ENCODE data around the gene POLR2F.

Gene POLR2F

DNA sequence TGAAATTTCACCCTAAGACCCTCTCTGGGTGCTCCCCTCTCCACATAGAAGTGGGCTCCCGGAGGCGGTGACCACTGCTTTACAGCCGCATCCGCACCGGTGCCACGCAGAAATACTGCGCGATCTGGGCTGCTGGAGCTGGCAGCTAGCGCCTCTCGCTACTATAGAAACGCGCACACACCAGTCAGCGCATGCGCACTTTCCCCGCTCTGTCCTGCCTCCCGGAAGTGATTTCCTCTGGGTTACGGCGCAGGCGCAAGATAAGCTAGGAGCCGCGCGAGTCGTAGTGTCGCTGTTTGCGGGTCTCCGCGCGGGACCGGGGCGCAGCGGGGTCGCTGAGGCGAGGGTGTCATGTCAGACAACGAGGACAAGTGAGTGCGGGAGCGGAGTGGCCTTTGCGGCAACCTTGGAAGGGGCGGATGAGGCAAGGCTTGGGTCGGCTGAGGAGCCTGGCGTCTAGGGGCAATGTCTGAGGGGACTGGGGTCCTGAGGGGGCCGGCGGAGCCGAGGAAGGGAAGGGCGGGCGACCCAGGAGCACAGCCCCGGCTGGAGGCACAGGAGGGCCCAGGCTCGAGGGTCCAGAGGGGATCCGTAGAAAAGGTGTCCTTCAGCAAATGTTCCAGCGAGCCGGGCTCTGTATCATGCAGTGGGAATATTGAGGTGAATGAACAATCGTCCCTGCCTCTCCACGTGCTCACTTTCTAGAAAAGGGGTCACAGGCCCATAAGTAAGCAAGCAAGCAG lies at the start of gene POLR2F, which contains the start of gene C22orf23:
Gene POLR2F (plus strand): TSS at position 263 of the 743 bp plus-strand sequence. CDS start 89 bp downstream, at position 352.
Gene C22orf23 (minus strand): TSS at position 165 of the 743 bp plus-strand sequence. CDS start 452 bp downstream, outside the sequence.
- in situ Hi-C loops (cut with HindIII; ENCODE audit: low sequenced_read_pairs), result no loop called here

DNA sequence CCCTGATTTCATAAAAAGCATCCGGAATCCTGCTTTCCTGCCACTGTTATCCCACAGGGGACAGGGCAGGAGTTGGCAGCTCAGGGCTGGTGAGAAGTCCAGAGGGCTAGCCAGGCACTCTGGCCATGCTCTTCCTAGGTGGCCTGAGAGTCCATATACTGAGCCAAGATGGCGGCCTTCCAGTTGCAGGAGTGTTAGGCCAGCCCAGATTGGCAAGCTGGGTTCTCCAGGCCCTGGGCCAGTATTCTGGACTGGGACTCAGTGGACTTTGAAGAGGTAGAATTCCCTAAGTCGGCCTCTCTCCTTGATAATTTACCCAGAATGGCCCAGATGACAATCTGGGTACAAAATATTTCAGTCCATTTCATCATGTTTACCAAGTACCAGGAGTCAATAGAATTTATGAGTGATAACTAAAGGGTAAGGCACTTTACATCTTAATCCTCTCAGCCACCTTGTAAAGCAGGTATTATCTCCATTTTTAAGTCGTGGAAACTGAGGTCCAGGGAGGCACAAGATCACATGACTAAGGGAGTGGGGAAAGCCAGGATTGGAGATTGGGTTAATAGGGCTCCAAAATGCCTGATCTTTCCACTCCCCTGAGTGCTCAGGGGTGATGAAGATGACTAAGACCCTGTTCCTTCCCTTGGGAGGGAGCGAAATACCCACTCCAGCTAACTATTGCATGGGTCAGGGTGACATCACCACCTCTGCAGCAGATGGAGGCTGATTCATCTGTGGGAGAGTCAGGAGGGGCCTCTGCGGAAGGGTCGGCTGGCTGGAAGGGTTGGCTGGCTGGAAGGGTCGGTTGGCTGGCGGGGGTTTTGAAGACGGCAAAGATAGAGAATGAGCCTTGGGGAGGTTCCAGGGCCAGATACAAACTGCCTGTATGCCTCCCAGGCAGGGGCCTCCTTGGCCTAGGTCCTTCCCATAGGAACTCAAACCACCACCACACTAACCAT lies 48.6 kb upstream of the POLR2F start:
- in situ Hi-C loops (cut with HindIII; ENCODE audit: low sequenced_read_pairs), result no loop called here

DNA sequence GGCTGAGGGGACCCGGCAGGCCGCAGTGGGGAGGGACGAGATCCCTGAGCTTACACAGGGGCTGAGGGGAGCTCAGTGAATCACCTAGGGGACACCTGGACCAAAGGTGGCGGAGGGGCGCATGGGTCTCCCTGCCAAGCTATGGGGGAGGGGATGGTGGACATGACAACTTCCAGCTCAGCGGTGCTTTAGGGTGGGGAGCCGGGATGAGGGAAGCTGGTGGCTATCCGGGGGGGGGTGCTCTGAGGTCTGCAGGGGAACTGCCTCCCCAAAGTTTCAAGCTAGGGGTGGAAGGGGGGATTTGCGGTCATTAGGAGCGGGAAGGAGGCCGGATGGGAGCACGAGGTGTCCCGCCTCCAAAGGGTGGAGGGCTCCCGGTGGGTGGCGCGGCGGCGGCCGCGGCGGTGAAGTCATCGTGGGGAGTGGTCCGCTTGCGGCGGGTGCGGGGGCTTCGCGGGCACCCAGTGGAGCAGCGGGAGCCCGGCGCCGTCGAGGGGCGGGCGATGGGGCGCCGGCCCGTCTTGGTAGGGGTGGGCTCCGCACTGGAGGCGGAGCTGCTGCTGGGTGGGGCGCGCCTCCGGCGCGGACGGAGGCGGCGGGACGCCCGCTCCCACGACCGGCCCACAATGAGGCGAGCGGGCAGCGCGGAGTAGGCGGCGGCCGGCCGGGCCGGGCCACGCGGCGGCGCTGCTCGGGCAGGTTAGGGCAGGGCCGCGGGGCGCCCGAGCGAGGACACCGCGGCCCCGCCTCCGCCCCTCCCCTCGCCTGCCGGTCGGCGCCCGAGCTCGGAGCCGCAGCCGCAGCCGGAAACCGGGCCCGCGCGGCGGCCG lies 47.8 kb upstream of the POLR2F start, which contains the start of gene MICALL1:
Gene MICALL1 (plus strand): TSS at position 764 of the 830 bp plus-strand sequence. CDS start 126 bp downstream, outside the sequence.
- in situ Hi-C loops (cut with HindIII; ENCODE audit: low sequenced_read_pairs), result no loop called here

DNA sequence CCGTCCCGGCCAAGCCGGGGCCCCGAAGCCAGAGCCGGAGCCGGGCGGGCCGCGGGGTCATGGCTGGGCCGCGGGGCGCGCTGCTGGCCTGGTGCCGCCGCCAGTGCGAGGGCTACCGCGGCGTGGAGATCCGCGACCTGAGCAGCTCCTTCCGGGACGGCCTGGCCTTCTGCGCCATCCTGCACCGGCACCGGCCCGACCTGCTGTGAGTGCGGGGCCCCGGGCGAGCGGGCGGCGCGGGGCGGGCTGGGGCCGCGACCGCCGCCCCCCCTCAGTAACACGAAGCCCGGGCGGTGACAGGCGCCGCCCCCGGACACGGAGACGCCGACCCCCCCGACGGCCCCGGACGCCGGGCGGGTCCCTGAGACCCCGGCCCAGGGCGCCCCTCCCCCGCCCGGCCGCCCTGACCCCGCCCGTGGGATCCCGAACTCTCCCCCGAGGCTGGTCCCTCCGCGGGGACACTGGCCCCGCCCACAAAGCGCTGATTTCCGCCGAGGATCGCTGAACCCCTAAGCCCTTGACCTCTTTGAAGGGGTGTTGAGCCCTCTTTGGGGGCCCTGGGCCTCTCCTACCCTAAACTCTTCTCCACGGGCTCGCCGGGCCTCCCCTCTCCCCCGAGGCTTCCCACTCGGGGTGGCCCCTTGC lies 47.0 kb upstream of the POLR2F start:
- in situ Hi-C loops (cut with HindIII; ENCODE audit: low sequenced_read_pairs), result no loop called here

GRCh38 chr22:37907036-37907954 lies 46.2 kb upstream of the POLR2F start:
- in situ Hi-C loops (cut with HindIII; ENCODE audit: low sequenced_read_pairs), result no loop called here

DNA sequence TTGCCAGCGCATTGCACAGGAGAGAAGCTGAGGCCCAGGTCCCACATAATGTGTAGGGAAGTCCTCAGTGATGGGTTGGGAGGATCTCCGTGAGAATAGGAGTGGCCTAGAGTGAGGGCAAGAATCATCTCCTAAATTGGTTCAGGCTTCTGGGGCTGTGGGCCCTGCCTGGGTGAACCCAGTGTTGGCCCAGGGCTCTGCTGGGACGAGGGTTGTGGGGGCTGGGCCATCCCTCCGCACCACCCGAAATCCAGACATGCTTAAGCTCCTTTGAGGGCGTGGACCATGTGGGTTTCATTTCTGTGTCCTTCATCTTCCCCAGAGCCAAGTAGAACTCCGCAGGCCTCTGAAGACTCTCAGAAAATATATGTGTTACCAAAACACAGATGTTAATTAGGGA lies 43.7 kb upstream of the POLR2F start:
- in situ Hi-C loops (cut with HindIII; ENCODE audit: low sequenced_read_pairs), result no loop called here

DNA sequence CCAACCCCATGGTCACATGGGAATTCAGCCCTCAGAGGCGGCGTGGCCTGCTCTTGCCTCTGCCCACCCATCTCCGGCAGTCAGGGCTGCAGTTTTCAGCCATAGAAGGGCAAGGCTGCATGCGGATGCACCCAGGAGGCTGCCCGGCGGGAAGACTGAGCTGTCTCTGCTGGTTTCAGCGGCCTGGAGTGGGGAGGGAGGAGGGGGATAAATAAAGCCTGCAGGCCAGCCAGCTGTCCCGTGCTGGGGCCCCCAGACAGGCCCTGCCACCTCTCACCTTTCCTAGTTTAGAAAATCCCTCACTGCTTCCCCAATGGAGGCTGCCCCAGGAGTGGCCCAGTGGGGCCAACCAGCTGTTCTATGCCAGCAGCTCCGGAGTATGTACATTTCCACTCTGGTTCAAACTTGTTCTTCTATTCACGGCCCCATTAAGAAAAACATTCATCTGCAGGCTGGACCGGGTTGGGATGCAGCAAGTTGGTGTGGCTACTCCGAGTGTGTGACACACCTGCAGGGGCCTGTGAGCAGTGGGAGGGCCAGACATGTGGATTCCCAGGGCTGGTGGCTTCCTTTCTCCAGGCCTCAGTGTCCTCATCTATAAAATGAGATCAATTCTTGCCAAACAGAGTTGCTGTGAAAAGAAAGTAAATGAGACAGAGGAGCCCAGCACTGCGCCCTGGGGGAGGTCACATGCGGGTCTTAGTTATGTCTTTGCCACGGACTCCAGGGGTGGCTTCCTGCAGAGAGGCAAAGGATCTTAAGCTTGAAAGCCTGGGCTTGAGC lies 42.4 kb upstream of the POLR2F start:
- in situ Hi-C loops (cut with HindIII; ENCODE audit: low sequenced_read_pairs), result no loop called here

DNA sequence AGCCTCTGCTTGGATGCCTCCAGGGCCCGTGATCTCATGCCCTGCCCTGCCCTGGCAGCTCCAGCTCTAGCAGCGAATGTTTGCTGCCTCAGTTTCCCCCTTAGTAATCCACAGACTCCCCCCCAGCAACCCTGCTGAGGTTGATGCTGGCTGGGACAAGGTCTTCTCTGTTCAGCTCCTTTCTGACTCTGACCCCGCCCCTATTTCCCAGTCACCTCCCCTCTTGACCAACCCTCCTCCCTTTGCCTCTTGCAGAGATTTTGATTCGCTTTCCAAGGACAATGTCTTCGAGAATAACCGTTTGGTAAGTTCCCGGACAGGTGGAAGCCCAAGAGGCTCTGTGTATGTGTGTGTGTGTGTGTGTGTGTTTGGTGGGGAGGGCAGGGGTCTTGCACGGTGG lies 41.8 kb upstream of the POLR2F start:
- in situ Hi-C loops (cut with HindIII; ENCODE audit: low sequenced_read_pairs), result no loop called here

- in situ Hi-C loops (cut with HindIII; ENCODE audit: low sequenced_read_pairs), result no loop called here
These were observed 41.3 kb upstream of the POLR2F start for GRCh38 chr22:37912171-37912570.

DNA sequence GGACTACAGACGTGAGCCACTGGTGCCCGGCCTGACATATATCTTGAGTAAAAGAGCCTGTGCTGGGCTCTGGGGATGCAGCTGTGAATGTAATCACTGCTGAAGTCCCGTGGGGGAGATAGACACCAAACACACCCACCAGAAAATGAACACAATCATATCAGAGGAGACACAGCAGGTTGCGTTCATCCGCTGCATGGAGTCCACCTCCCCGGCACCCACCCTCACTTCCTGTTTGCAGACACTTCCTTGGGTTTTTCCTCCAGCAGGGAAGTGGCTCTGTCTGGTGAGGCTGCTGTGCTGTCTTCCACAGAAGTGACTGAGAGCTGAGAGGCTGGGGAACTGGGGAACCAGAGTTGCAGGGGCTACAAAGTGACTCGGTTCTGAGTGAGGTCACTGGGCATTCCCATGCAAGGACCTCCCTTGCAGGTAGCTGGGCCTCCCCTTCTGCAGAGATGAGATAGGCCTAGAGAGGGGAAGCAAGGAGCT lies 40.2 kb upstream of the POLR2F start:
- in situ Hi-C loops (cut with HindIII; ENCODE audit: low sequenced_read_pairs), result no loop called here

GRCh38 chr22:37916311-37916710 lies 37.2 kb upstream of the POLR2F start:
- in situ Hi-C loops (cut with HindIII; ENCODE audit: low sequenced_read_pairs), result no loop called here

DNA sequence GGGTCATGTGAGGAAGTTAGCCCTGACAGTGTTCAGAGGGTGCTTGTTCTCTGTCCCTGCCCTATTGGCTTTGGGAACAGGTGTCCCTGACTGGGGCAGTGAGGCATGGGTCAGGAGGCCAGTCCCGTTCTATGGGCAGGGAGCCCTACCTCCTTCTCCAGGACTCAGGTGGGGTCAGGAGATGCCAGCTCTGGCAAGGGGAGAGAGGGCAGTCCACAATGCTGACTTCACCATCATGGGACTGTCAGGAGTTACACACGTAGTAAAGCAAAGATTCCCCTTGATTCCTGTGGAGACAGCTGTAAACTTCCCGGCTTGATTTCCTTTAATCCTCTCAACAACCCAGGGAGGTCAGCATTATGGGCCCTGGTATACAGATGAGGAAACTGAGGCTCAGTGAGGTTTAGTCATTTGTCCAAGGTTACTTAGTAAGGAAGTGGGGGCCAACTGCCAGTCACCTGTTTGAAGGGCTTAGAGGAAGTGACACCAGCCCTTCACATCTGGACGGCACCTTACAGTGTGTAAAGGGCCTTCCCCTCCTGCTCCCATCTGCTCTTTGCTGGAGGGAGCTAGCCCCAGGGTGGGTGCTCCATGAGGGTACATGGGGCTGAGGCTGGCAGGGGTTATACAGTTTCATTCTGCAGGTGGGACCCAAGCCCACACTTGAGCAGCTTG lies 35.5 kb upstream of the POLR2F start:
- in situ Hi-C loops (cut with HindIII; ENCODE audit: low sequenced_read_pairs), result no loop called here

GRCh38 chr22:37918580-37919270 lies 34.8 kb upstream of the POLR2F start:
- in situ Hi-C loops (cut with HindIII; ENCODE audit: low sequenced_read_pairs), result no loop called here

GRCh38 chr22:37920126-37920525 lies 33.4 kb upstream of the POLR2F start:
- in situ Hi-C loops (cut with HindIII; ENCODE audit: low sequenced_read_pairs), result no loop called here

DNA sequence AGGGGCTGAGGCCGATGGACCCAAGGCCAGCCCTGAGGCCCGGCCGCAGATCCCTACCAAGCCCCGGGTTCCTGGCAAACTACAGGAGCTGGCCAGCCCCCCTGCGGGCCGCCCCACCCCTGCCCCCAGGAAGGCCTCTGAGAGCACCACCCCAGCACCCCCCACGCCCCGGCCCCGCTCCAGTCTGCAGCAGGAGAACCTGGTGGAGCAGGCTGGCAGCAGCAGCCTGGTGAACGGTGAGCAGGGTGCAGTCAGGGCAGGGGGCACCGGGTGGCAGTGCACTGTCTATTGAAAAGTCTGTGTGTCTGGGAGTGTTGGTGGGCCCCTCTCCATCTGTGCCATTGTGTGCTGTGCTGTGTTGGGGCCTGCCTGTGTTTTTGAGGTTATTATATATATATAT lies 31.3 kb upstream of the POLR2F start:
- in situ Hi-C loops (cut with HindIII; ENCODE audit: low sequenced_read_pairs), result no loop called here

DNA sequence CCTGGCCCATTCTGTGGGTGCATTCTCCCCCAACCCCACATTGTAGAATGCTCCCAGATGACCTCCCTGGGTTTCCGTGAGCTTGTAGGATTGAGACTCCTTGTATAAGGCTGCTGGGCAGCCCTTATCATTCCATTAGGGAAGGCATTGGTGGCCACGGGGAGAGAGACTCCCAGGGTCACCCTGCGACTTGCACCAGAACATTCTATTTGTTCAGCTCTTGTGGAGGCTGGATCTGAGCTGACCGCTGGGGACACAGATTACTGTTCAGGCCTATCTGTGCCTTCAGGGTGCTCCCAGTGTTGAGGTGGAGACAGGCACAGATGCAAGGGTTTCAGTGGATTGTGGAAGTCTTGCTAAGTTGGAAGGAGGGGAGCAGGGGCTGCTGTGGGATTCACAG lies 29.6 kb upstream of the POLR2F start:
- in situ Hi-C loops (cut with HindIII; ENCODE audit: low sequenced_read_pairs), result no loop called here
